HG02763 (cell line): ENCODE data around the gene MID2.
"Not testable (repeated sequence)": the region's sequence is repeated elsewhere in the genome, so short reads cannot be mapped to it uniquely, and the experiment has no call there.

Experiments used
- ATAC-seq: cut with Tn5 transposase; IDR thresholded peaks from one replicate; pipeline ENCODE4 v1.9.1; 2021; ENCODE audit warnings: mild to moderate bottlenecking, moderate library complexity; ENCODE audit not compliant: unreplicated experiment

Gene MID2

GRCh38 chrX:107935664-107936433 is 110.2 kb downstream of the MID2 start:
- no peak for ATAC-seq

GRCh38 chrX:107936434-107936730 is 110.7 kb downstream of the MID2 start:
- no peak for ATAC-seq

- no peak for ATAC-seq
Observed at GRCh38 chrX:107940095-107940494, 114.4 kb downstream of the MID2 start.

- ATAC-seq: not testable (repeated sequence)
Observed at GRCh38 chrX:107955337-107955736, 129.7 kb downstream of the MID2 start.

- ATAC-seq: peak; percentile 58
Observed at GRCh38 chrX:107968623-107969022, 143.0 kb downstream of the MID2 start.

- ATAC-seq: no peak
Observed at GRCh38 chrX:107970073-107970472, 144.4 kb downstream of the MID2 start.

GRCh38 chrX:107971636-107972035 is 146.0 kb downstream of the MID2 start:
- no peak for ATAC-seq
